IPS-15b (cell line): ENCODE measurements around the gene POLD1.

ENCODE experiments used
- H3K27me3 ChIP-seq: one replicate; pipeline ENCODE4 v1.6.1; 2013; ENCODE audit warnings: low read length; ENCODE audit not compliant: control insufficient read depth, insufficient read depth
- H3K36me3 ChIP-seq: one replicate; pipeline ENCODE4 v1.6.1; 2013; ENCODE audit warnings: low read length; ENCODE audit not compliant: control insufficient read depth, insufficient read depth
- H3K4me1 ChIP-seq: one replicate; pipeline ENCODE4 v1.6.1; 2013; ENCODE audit warnings: mild to moderate bottlenecking, low read length; ENCODE audit not compliant: control insufficient read depth, insufficient read depth
- H3K4me3 ChIP-seq: one replicate; pipeline ENCODE4 v1.5.1; 2013; ENCODE audit warnings: low read depth, low read length
- H3K9ac ChIP-seq: one replicate; pipeline ENCODE4 v1.6.1; 2013; ENCODE audit warnings: low read depth, mild to moderate bottlenecking, low read length
- H3K9me3 ChIP-seq: one replicate; pipeline ENCODE4 v1.6.1; 2013; ENCODE audit warnings: mild to moderate bottlenecking, low read length; ENCODE audit not compliant: control insufficient read depth, insufficient read depth

The POLD1 gene

DNA sequence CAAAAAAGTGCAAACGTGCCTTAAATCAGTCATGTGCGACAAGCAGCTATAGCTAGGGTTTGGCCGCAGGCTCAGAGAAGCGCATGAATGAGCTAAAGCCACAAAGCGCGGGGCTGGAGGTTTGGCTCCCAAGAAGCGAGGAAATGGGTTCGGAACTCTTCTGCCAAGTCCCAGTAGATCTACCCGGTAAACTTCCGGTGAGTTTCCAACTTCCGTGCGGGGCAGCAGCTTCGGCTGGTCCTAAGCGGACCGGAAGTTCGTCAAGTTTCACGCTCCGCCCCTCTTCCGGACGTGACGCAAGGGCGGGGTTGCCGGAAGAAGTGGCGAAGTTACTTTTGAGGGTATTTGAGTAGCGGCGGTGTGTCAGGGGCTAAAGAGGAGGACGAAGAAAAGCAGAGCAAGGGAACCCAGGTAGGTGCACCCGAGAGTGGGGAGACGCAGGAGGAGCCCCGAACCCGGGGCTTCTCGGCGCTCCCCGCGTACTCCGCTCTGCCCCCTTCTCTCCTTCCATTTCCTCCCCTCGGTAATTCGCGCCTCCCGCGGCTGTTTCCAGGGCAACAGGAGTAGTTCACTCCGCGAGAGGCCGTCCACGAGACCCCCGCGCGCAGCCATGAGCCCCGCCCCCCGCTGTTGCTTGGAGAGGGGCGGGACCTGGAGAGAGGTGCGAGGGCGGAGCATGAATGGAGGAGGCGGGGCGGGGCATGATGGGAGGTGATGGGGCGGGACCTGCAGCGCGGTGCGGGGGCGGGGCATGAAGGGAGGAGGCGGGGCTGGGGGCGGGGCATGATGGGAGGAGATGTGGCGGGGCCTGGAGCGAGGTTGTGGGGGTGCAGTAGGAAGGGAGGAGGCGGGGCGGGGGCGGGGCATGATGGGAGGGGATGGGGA lies 7.7 kb upstream of the POLD1 start, which contains the start of gene NR1H2:
Gene NR1H2 (plus strand): TSS at position 292 of the 885 bp plus-strand sequence. CDS start 1,149 bp downstream, outside the sequence.
- peak within 1 kb of the TSS; percentile 99 for H3K4me3 ChIP-seq
- H3K4me1 ChIP-seq, result no peaks in the 10 kb centered on the region
- no peaks in the 10 kb centered on the region for H3K9me3 ChIP-seq
- H3K27me3 ChIP-seq, result no peaks in the 10 kb centered on the region
- H3K36me3 ChIP-seq, result peaks cover 37% of the 10 kb centered on the region
- peak within 1 kb of the TSS; percentile 97 for H3K9ac ChIP-seq

DNA sequence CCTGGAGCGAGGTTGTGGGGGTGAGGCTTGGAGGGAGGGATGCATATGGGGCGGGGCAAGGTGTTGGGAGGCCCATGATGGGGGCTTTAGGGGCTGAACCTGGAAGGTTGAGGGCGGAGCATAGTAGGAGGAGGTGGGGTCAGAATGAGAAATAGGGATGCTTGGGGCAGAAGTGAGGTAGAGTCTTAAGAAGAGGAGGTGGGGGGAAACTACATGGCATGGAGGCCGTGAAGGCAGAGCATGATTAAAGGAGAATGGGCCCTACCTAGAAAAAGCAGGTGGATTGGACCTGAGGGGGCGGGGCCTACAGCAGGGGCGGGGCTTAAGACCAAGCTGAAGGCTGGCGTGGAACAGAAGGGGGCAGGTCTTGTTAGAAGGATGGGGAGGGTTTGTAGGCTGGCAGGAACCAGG lies 7.1 kb upstream of the POLD1 start:
- Histone ChIP-seq H3K9ac (no peak overlapping the region), H3K4me1 (no peaks in the 10 kb centered on the region), H3K36me3 (peaks cover 42% of the 10 kb centered on the region), H3K9me3 (no peaks in the 10 kb centered on the region), H3K27me3 (no peaks in the 10 kb centered on the region), H3K4me3 (peak overlapping the region; percentile 39)

DNA sequence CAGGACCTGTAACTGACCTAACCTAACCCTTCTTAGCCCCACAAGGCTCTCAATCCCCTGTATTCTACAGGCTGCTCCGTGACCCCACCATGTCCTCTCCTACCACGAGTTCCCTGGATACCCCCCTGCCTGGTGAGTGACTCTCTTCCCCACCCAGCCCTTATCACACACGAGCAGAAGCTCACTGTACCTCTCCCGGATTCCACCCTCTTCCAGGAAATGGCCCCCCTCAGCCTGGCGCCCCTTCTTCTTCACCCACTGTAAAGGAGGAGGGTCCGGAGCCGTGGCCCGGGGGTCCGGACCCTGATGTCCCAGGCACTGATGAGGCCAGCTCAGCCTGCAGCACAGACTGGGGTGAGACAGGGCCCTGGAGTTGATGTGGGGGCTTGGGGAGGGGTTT lies 6.6 kb upstream of the POLD1 start:
- no peaks in the 10 kb centered on the region for H3K27me3 ChIP-seq
- peak overlapping the region; percentile 39 for H3K4me3 ChIP-seq
- peaks cover 44% of the 10 kb centered on the region for H3K36me3 ChIP-seq
- H3K9ac ChIP-seq, result no peak overlapping the region
- H3K4me1 ChIP-seq, result no peaks in the 10 kb centered on the region
- no peaks in the 10 kb centered on the region for H3K9me3 ChIP-seq

DNA sequence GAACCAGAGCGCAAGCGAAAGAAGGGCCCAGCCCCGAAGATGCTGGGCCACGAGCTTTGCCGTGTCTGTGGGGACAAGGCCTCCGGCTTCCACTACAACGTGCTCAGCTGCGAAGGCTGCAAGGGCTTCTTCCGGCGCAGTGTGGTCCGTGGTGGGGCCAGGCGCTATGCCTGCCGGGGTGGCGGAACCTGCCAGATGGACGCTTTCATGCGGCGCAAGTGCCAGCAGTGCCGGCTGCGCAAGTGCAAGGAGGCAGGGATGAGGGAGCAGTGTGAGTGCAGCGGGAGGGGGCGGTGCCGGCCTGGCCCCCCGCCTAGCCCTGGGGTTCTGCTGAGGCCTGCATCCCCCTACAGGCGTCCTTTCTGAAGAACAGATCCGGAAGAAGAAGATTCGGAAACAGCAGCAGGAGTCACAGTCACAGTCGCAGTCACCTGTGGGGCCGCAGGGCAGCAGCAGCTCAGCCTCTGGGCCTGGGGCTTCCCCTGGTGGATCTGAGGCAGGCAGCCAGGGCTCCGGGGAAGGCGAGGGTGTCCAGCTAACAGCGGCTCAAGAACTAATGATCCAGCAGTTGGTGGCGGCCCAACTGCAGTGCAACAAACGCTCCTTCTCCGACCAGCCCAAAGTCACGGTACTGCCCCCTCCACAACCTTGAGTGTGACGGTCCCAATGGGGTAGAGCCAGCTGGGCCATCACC lies 5.8 kb upstream of the POLD1 start:
- H3K36me3 ChIP-seq, result peaks cover 44% of the 10 kb centered on the region
- no peaks in the 10 kb centered on the region for H3K9me3 ChIP-seq
- H3K27me3 ChIP-seq, result no peaks in the 10 kb centered on the region
- H3K9ac ChIP-seq, result no peak overlapping the region
- no peak overlapping the region for H3K4me3 ChIP-seq
- H3K4me1 ChIP-seq, result no peaks in the 10 kb centered on the region

DNA sequence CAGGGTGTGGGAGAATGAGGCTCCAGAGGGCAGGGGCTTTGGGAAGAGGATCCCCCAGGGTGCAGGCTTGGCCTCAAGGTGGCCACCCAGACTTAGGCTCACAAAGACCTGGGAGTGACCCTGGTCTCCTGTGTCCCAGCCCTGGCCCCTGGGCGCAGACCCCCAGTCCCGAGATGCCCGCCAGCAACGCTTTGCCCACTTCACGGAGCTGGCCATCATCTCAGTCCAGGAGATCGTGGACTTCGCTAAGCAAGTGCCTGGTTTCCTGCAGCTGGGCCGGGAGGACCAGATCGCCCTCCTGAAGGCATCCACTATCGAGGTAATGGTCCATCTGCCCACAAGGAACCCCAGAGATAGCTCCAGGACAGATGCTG lies 5.3 kb upstream of the POLD1 start:
- H3K4me1 ChIP-seq, result no peaks in the 10 kb centered on the region
- peaks cover 44% of the 10 kb centered on the region for H3K36me3 ChIP-seq
- no peak overlapping the region for H3K9ac ChIP-seq
- no peak overlapping the region for H3K4me3 ChIP-seq
- H3K9me3 ChIP-seq, result no peaks in the 10 kb centered on the region
- H3K27me3 ChIP-seq, result no peaks in the 10 kb centered on the region

DNA sequence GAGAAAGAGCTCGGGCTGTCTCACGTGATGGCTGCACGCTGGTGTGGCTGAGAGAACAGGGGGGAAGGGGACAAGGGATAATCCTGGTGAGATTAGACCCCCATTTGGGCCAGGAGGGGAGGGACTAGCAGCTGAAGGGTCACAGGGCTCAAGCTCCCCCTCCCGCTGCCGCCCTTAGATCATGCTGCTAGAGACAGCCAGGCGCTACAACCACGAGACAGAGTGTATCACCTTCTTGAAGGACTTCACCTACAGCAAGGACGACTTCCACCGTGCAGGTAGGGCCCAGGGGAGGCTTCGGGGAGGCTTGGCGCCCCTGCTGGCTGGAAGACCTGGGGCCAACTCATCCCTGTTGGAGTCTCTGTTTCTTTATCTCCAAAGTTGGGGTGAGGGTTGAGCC lies 4.5 kb upstream of the POLD1 start:
- no peaks in the 10 kb centered on the region for H3K4me1 ChIP-seq
- no peak overlapping the region for H3K9ac ChIP-seq
- no peak overlapping the region for H3K4me3 ChIP-seq
- peaks cover 44% of the 10 kb centered on the region for H3K36me3 ChIP-seq
- no peaks in the 10 kb centered on the region for H3K9me3 ChIP-seq
- no peaks in the 10 kb centered on the region for H3K27me3 ChIP-seq

DNA sequence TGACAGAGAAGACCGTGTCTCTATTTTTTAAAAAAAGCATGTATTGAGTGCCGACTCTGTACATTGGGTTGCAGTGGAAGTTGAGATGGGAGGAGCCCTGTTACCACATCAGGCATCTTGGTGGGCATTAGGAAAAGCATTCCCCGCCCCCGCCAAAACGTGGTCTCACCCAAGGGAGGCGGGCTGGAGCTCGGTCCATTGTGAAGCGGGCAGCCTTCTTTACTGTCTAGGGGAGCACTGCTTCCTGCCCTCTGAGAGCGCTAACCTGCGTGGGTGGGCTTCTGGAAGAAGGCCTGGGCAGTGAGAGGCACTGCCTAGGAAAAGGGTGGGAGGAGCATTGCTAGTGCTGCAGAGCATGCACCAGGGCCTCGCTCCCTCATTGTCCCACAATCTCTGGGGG lies 4.0 kb upstream of the POLD1 start:
- Histone ChIP-seq H3K9ac (no peak overlapping the region), H3K9me3 (no peaks in the 10 kb centered on the region), H3K4me3 (no peak overlapping the region), H3K4me1 (no peaks in the 10 kb centered on the region), H3K27me3 (no peaks in the 10 kb centered on the region), H3K36me3 (peaks cover 44% of the 10 kb centered on the region)

DNA sequence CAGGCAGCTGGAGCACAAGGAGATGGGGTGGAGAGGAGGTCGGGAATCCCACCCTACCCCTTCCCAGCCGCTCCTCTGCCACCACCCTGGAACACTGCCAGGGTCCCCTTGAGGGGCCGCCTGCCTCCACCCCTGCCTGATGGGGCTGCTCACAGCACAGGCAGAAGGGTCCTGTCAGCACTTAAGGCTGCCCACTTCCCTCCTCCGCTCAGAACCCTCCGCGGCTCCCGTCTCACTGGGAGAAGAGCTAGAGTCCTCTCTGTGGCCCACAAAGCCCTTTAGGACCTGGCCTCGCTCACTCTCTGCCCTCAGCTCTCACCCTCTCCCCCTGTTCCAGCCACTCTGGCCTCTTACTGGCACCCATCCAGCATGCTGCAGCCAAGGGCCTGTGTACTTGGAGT lies 3.4 kb upstream of the POLD1 start:
- Histone ChIP-seq H3K4me3 (no peak overlapping the region), H3K36me3 (peaks cover 47% of the 10 kb centered on the region), H3K9ac (no peak overlapping the region), H3K4me1 (no peaks in the 10 kb centered on the region), H3K9me3 (no peaks in the 10 kb centered on the region), H3K27me3 (no peaks in the 10 kb centered on the region)

DNA sequence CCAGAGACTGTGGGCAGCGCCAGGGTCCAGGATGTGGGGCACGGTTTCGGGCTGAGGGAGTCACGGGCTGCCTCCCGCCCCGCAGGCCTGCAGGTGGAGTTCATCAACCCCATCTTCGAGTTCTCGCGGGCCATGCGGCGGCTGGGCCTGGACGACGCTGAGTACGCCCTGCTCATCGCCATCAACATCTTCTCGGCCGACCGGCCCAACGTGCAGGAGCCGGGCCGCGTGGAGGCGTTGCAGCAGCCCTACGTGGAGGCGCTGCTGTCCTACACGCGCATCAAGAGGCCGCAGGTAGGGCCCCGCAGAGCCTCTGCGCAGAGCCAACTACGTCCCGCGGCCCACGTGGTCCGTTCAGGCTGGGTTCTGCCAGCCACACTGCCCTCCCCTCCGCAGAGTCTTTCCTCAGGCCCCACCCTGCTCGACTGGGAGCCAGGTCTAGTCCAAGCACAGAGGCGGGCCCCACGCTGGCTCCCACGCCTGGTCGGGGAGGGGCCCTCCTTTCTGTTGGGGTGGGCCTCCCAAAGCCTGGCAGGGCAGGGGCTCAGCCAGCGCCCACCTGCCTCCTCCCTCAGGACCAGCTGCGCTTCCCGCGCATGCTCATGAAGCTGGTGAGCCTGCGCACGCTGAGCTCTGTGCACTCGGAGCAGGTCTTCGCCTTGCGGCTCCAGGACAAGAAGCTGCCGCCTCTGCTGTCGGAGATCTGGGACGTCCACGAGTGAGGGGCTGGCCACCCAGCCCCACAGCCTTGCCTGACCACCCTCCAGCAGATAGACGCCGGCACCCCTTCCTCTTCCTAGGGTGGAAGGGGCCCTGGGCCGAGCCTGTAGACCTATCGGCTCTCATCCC lies 2.0 kb upstream of the POLD1 start:
- Histone ChIP-seq H3K4me3 (no peak overlapping the region), H3K4me1 (no peaks in the 10 kb centered on the region), H3K36me3 (peaks cover 54% of the 10 kb centered on the region), H3K9ac (no peak overlapping the region), H3K27me3 (no peaks in the 10 kb centered on the region), H3K9me3 (no peaks in the 10 kb centered on the region)

DNA sequence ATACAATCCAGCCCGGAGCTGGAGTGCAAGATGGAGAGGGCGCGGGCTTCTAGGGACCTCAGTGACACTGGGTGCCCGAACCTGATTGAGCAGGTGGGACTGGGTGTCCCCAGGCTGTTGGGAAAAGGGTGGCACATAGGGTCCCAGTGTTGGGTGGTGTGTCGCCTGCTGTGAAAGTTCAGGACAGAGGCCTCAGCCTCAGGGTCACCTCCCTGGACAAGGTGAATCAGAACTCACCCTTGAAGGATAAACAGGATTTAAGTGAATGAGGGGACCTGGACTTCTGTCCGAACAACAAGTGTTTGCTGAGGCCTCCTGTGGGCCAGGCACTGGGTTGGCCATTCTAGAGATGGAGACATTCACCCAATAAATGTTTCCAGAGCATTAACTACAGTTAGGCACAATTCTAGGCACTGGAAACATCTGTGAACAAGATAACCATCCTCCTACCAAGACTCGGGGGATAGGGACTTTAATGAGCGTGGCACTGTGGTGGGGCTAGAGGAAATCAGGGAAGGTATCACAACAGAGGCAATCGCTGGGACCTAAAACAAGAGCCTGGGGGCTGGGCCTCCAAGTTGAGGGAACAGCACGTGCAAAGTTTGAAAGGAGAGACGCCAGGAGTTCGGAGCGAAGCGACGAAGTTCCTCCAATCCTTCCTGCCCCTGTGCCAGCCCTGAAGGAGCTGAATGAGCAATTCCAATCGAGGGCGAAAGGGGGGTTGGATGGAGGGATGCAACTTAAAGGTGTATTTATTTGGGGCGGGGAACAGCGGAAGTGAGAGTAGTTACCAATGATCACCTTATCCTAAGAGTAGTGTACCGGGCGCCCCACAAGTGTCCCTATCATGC lies 921 bp upstream of the POLD1 start:
- Histone ChIP-seq H3K9me3 (no peaks in the 10 kb centered on the region), H3K27me3 (no peaks in the 10 kb centered on the region), H3K4me1 (no peaks in the 10 kb centered on the region), H3K9ac (peak overlapping the region; percentile 32), H3K36me3 (peaks cover 54% of the 10 kb centered on the region), H3K4me3 (peak overlapping the region; percentile 79)
